Adrenal gland (tissue), 5 donors: Measurements from ENCODE around the gene CADM4.

Experiments used
- POLR2A ChIP-seq, 2 donors: fragments of 450-650 bp; IDR thresholded peaks; one replicate each; pipeline ENCODE4 v1.6.1; 2017; ENCODE audit warnings: antibody characterized with exemption in 2 of 2, mild to moderate bottlenecking in 2 of 2, moderate library complexity in 1 of 2
- TF ChIP-seq, protein P1 (sequence below), 6 experiments: fragments of 450-650 bp in 4 of 6; fragments of 200-600 bp in 2 of 6; sonication (generic) in 1 of 6; IDR thresholded peaks; 1 replicate in 5 of 6; 2 replicates in 1 of 6; pipeline versions ENCODE4 v1.5.1 to v1.8.0; 2016 to 2021; ENCODE audit warnings: antibody characterized with exemption in 6 of 6, mild to moderate bottlenecking in 2 of 6, moderate library complexity in 1 of 6
- donor health status: DM: no; HTN: no; CAD: no.

- peak in 1 of 2 donors; percentile 75 for TF ChIP-seq POLR2A (IDR thresholded peaks at IDR 0.05)
- TF ChIP-seq, protein P1, sequence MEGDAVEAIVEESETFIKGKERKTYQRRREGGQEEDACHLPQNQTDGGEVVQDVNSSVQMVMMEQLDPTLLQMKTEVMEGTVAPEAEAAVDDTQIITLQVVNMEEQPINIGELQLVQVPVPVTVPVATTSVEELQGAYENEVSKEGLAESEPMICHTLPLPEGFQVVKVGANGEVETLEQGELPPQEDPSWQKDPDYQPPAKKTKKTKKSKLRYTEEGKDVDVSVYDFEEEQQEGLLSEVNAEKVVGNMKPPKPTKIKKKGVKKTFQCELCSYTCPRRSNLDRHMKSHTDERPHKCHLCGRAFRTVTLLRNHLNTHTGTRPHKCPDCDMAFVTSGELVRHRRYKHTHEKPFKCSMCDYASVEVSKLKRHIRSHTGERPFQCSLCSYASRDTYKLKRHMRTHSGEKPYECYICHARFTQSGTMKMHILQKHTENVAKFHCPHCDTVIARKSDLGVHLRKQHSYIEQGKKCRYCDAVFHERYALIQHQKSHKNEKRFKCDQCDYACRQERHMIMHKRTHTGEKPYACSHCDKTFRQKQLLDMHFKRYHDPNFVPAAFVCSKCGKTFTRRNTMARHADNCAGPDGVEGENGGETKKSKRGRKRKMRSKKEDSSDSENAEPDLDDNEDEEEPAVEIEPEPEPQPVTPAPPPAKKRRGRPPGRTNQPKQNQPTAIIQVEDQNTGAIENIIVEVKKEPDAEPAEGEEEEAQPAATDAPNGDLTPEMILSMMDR (IDR thresholded peaks at IDR 0.05) = peak; percentile 74 to 88 (median 86)
These were observed 44.7 kb downstream of the CADM4 start for GRCh38 chr19:43594710-43595604.
